DMS114 treated with DMSO at 0.1 percent for 48 hours (cell line): ENCODE measurements around the gene OR5H2.

Source experiments
- DNase-seq: peaks from one replicate; lab custom pipeline; 2025; ENCODE audit not compliant: unreplicated experiment; lab: John Stamatoyannopoulos, UW

OR5H2 gene

DNA sequence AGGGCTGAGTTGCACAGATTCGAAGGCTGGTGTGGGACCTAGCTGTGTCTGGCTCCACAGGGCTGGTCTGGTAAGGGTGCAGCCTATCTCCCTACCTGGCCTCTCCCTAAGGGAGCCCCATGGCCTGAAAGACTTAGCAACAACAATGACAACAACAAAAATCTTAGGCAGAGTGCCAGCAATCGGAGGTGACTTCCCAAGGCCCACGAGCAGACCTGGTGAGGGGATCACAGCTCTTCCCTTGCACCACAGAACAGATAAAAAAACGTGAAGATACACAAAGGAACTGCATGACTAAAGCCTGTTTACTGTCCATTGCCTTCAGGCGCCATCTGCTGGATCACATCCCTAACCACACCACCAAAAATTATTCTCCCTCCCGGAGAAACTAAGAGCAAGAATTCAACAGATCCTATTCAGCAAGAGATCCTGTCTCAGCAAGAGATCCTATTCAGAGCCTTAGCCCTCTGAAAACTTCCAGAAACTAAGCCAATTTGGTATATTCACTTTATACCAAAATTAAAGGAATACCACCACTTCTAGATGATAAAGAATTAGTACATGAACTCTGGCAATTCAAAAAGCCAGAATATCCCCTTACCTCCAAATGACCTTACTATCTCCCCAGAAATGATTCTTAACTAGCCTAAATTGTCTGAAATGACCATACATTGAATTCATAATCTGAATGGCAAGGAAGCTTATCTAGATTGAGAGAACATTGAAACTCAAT, 47.3 kb downstream of the OR5H2 start:
- peak; percentile 30 for DNase-seq

DNA sequence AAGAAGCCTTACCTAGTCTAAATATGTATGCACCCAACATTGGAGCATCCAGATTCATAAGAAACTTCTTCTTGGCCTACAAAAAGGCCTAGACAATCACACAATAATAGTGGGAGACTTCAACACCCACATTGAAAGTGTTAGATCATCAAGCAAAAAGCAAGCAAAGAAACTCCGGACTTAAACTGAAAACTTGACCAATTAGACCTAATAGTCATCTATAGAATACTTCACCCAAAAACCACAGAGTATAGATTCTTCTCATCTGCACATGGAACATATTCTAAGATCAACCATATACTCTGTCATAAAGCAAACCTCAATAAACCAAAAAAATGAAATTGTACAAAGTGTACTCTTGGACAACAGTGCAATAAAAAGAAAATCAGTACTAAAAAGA, 49.0 kb downstream of the OR5H2 start:
- DNase-seq, result no peak
